Muscle layer of duodenum (tissue), 2 donors: ENCODE results near the gene IL25.
A peak's percentile ranks its signal among the peaks of the same experiment; 100 is the strongest.

ENCODE experiments used
- H3K27ac ChIP-seq: one replicate; pipeline ENCODE4 v1.7.0; 2013; ENCODE audit warnings: mild to moderate bottlenecking, low read length
- H3K27me3 ChIP-seq: one replicate; pipeline ENCODE4 v1.7.0; 2013; ENCODE audit warnings: low read depth, mild to moderate bottlenecking, control low read depth, low read length
- H3K36me3 ChIP-seq, 2 donors: one replicate each; pipeline ENCODE4 v1.7.0; 2013; ENCODE audit warnings: low read length in 2 of 2, control low read depth in 1 of 2, mild to moderate bottlenecking in 1 of 2; ENCODE audit not compliant: insufficient read depth in 2 of 2, control insufficient read depth in 1 of 2
- H3K4me1 ChIP-seq, 2 donors: one replicate each; pipeline ENCODE4 v1.7.0; 2013; ENCODE audit warnings: low read length in 2 of 2, mild to moderate bottlenecking in 2 of 2, control low read depth in 1 of 2, moderate library complexity in 1 of 2; ENCODE audit not compliant: insufficient read depth in 2 of 2, control insufficient read depth in 1 of 2
- H3K4me3 ChIP-seq, 2 donors: one replicate each; pipeline ENCODE4 v1.7.0; 2013; ENCODE audit warnings: low read length in 2 of 2, low read depth in 1 of 2, mild to moderate bottlenecking in 1 of 2
- H3K9me3 ChIP-seq, 2 donors: one replicate each; pipeline ENCODE4 v1.7.0; 2013; ENCODE audit warnings: low read length in 2 of 2, control low read depth in 1 of 2, mild to moderate bottlenecking in 1 of 2; ENCODE audit not compliant: control insufficient read depth in 1 of 2
- donor health status: healthy.

The IL25 gene

GRCh38 chr14:23377573-23378563, 5.3 kb downstream of the IL25 start:
- H3K4me3 ChIP-seq: peak overlapping the region in 1 of 2 donors; percentile 40
- no peaks in the 10 kb centered on the region for H3K36me3 ChIP-seq
- H3K9me3 ChIP-seq: no peaks in the 10 kb centered on the region
- H3K4me1 ChIP-seq: peaks cover 5% of the 10 kb centered on the region in 2 donors
- H3K27ac ChIP-seq: no peak overlapping the region
- H3K27me3 ChIP-seq: no peaks in the 10 kb centered on the region

DNA sequence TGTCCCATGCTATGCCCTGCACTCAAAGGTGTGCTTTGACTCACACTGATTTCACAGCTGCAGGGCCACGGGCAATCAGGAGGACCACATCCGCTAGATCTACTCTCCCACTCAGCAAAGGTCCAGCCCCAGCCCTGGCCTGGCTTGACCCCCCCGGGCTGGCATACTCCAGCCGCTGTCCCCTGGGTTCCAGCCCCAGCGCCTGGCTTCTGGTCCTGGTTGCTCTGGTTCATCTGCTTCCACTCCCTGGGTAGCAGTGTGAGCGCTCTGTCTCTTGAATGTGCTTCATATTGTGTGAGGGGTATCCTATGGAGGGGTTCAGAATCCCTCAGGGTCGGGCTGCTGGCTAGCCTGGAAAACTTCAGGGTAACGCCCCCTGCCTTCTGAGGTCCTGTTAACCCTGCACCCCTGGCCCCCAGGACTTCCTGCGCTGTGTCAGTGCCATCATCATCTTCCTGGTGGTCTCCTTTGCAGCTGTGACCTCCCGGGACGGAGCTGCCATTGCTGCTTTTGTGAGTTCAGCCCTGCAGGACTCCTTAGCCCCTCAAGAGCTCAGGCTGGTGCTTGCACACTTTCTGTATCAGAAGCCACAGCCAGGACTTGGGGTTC, 6.1 kb downstream of the IL25 start:
- Histone ChIP-seq H3K4me1 (peaks cover 5% of the 10 kb centered on the region in 2 donors), H3K36me3 (no peaks in the 10 kb centered on the region), H3K9me3 (no peaks in the 10 kb centered on the region), H3K4me3 (no peak overlapping the region), H3K27ac (no peak overlapping the region), H3K27me3 (no peaks in the 10 kb centered on the region)

DNA sequence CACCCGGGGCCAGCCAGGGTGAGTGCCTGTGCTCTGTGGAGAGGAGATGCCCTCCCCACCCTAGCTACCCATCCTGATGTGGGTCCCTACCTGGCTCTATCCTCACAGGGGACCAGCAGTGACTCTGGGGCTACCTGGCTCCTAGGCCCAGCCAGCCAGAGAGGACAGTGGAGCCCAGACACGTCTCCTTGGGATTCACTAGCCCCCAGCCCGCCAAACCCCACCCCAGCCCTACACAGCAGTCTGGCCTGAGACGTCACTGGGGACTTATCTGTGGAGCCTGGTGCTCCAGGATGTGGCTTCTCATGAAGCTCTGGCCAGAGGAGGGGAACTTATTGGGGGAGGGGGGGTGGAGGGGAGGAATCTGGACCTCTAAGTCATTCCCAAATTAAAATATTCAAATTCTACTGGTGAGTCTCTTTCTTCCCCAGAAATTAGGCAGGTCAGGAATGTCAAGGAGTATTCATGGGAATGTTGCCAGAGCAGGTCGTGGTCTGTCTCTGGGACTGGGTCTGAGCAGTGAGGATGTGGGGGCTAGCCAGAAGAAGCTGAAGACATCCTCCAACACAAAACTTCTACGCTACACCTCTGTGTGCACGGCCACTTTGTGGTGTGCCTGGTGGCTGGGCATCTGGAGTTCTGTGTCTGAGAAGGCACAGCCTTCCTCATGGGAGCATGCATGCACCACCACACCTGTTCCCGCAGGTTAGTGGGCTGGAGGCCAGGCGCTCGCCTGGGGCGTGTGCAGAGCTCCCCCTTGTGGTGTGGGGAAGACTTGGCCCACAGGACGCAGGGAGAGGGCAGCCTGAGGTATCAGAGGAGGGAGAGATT, 7.0 kb downstream of the IL25 start:
- Histone ChIP-seq H3K27ac (no peak overlapping the region), H3K9me3 (no peaks in the 10 kb centered on the region), H3K27me3 (no peaks in the 10 kb centered on the region), H3K4me3 (no peak overlapping the region), H3K36me3 (no peaks in the 10 kb centered on the region), H3K4me1 (peaks cover 5% of the 10 kb centered on the region in 2 donors)

- Histone ChIP-seq H3K36me3 (no peaks in the 10 kb centered on the region), H3K27ac (no peak overlapping the region), H3K4me1 (peaks cover 5% of the 10 kb centered on the region in 2 donors), H3K4me3 (no peak overlapping the region), H3K27me3 (no peaks in the 10 kb centered on the region), H3K9me3 (no peaks in the 10 kb centered on the region)
Measured at GRCh38 chr14:23380197-23380914, 7.7 kb downstream of the IL25 start.

- Histone ChIP-seq H3K9me3 (no peaks in the 10 kb centered on the region), H3K27ac (no peak overlapping the region), H3K27me3 (no peaks in the 10 kb centered on the region), H3K4me3 (no peak overlapping the region), H3K36me3 (no peaks in the 10 kb centered on the region), H3K4me1 (peaks cover 5% of the 10 kb centered on the region in 2 donors)
Measured at GRCh38 chr14:23380976-23381375, 8.4 kb downstream of the IL25 start.

GRCh38 chr14:23381871-23382270, 9.3 kb downstream of the IL25 start:
- Histone ChIP-seq H3K4me1 (peaks cover 1 to 5% of the 10 kb centered on the region in 2 donors), H3K36me3 (no peaks in the 10 kb centered on the region), H3K4me3 (no peak overlapping the region), H3K9me3 (no peaks in the 10 kb centered on the region), H3K27ac (no peak overlapping the region), H3K27me3 (no peaks in the 10 kb centered on the region)

GRCh38 chr14:23382276-23382675, 9.7 kb downstream of the IL25 start:
- Histone ChIP-seq H3K4me3 (no peak overlapping the region), H3K27me3 (no peaks in the 10 kb centered on the region), H3K27ac (no peak overlapping the region), H3K4me1 (peaks cover 0 to 5% of the 10 kb centered on the region in 2 donors), H3K36me3 (no peaks in the 10 kb centered on the region), H3K9me3 (no peaks in the 10 kb centered on the region)

- H3K9me3 ChIP-seq: no peaks in the 10 kb centered on the region
- H3K27ac ChIP-seq: no peak overlapping the region
Measured at GRCh38 chr14:23382731-23383440, 10.3 kb downstream of the IL25 start.

DNA sequence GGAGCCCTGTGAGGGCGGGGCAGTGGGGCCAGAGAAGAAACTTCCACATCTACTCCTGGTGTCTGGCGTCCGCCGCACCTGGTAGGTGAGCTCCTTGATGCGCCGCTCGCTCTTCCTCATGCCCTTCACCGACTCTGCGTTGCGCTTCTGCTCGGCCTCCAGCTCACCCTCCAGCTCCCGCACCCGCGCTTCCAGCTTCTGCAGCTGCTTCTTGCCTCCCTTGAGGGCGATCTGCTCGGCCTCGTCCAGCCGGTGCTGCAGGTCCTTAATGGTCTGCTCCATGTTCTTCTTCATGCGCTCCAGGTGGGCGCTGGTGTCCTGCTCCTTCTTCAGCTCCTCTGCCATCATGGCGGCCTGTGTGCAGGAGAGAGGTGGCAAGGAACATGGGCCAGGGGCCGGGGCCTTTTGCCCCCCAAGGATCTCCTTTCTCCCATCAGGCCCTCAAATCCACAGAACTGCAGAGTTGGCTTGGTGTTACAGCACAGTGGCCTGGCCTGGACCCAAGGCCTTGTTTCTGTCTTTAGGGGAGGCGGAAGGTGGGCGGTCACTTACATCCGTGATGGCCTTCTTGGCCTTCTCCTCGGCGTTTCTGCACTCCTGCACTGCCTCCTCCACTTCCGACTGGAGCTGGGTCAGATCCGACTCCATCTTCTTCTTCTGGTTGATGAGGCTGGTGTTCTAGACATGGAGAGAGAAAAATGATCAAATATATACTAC, 11.9 kb downstream of the IL25 start:
- no peaks in the 10 kb centered on the region for H3K27me3 ChIP-seq
- no peaks in the 10 kb centered on the region for H3K9me3 ChIP-seq
- H3K4me1 ChIP-seq: peaks cover 0 to 5% of the 10 kb centered on the region in 2 donors
- no peaks in the 10 kb centered on the region for H3K36me3 ChIP-seq
- H3K4me3 ChIP-seq: no peak overlapping the region
- no peak overlapping the region for H3K27ac ChIP-seq

More at GRCh38 chr14:23382731-23383440, 10.3 kb downstream of the IL25 start:
- Histone ChIP-seq H3K4me3 (no peak overlapping the region), H3K36me3 (no peaks in the 10 kb centered on the region), H3K4me1 (peaks cover 0 to 5% of the 10 kb centered on the region in 2 donors), H3K27me3 (no peaks in the 10 kb centered on the region)

DNA sequence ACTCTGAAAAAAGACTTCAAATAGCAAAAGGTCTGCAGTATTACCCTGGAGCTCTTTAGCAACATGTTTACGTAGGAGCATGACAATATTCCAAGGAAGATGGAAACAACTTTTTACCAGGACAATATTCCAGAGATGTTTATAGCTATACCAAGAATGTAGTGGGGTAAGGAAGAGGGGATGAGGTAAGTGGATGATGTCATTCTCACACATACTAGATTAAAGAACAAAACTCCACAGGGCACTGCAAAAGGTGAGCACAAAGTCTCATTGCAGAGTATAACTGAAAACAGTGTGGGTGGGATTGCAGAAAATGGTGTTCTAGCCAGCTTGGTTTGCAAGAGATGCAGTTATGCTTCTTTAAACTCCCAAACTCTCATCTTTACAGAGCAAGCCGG, 12.6 kb downstream of the IL25 start:
- no peaks in the 10 kb centered on the region for H3K27me3 ChIP-seq
- peaks cover 0 to 1% of the 10 kb centered on the region in 2 donors for H3K4me1 ChIP-seq
- H3K36me3 ChIP-seq: no peaks in the 10 kb centered on the region
- no peak overlapping the region for H3K27ac ChIP-seq
- no peak overlapping the region for H3K4me3 ChIP-seq
- H3K9me3 ChIP-seq: no peaks in the 10 kb centered on the region
